ENCODE results near the gene BBS9. TPM values are rescaled to one million over a fixed set of nuclear protein-coding genes. Genes with fewer than 3 reads are reported as not detected.

BBS9 gene
- total RNA-seq, 2 experiments from 2014 or later = 6.0 to 7.7 TPM

GRCh38 chr7:33099154-33099940 lies 30.0 kb upstream of the BBS9 start:
- TF ChIP-seq CTCF (IDR thresholded peaks at IDR 0.05) = no peak
- peaks cover 4% of the 10 kb centered on the region for H3K4me1 Mint-ChIP-seq (ENCODE audit: low read depth)
- POLR2A ChIA-PET = no interaction called here
- H3K36me3 Mint-ChIP-seq (ENCODE audit: low read depth) = peaks cover 40% of the 10 kb centered on the region
- no peak overlapping the region for H3K4me3 Mint-ChIP-seq
- no peak for ATAC-seq
- CTCF ChIA-PET = interaction anchor here (1.6 kb wide), 1 partner anchor 9 kb away, joined by 6 read pairs; no protein-coding TSS in a partner anchor
- DNase-seq = no peak
- H3K9me3 Mint-ChIP-seq = no peaks in the 10 kb centered on the region
- no peaks in the 10 kb centered on the region for H3K27me3 Mint-ChIP-seq
- intact Hi-C loops (cut with micrococcal nuclease) = no loop called here
- no peak overlapping the region for H3K27ac Mint-ChIP-seq

- TF ChIP-seq CTCF (IDR thresholded peaks at IDR 0.05) = no peak
- H3K27me3 Mint-ChIP-seq = no peaks in the 10 kb centered on the region
- DNase-seq (no peak), ATAC-seq (no peak)
- H3K36me3 Mint-ChIP-seq (ENCODE audit: low read depth) = peaks cover 36% of the 10 kb centered on the region
- peaks cover 8% of the 10 kb centered on the region for H3K4me1 Mint-ChIP-seq (ENCODE audit: low read depth)
- intact Hi-C loops (cut with micrococcal nuclease) = no loop called here
- ChIA-PET POLR2A (no interaction called here), CTCF (interaction anchor here (1.3 kb wide), 1 partner anchor 9 kb away, joined by 3 read pairs; no protein-coding TSS in a partner anchor)
- H3K27ac Mint-ChIP-seq = no peak overlapping the region
- no peak overlapping the region for H3K4me3 Mint-ChIP-seq
- H3K9me3 Mint-ChIP-seq = no peaks in the 10 kb centered on the region
Observed at GRCh38 chr7:33100770-33101169, 28.6 kb upstream of the BBS9 start.

GRCh38 chr7:33101906-33102305 lies 27.5 kb upstream of the BBS9 start:
- peaks cover 16% of the 10 kb centered on the region for H3K4me1 Mint-ChIP-seq (ENCODE audit: low read depth)
- intact Hi-C loops (cut with micrococcal nuclease) = no loop called here
- ATAC-seq = no peak
- peaks cover 29% of the 10 kb centered on the region for H3K36me3 Mint-ChIP-seq (ENCODE audit: low read depth)
- ChIA-PET POLR2A (no interaction called here), CTCF (interaction anchor here (1.3 to 1.6 kb wide), 2 partner anchors 8 to 255 kb away, joined by 3 to 8 read pairs; no protein-coding TSS in a partner anchor)
- no peak overlapping the region for H3K27ac Mint-ChIP-seq
- no peak overlapping the region for H3K4me3 Mint-ChIP-seq
- no peaks in the 10 kb centered on the region for H3K9me3 Mint-ChIP-seq
- DNase-seq = no peak
- no peak for TF ChIP-seq CTCF (IDR thresholded peaks at IDR 0.05)
- no peaks in the 10 kb centered on the region for H3K27me3 Mint-ChIP-seq

- ChIA-PET POLR2A (interaction anchor here (0.9 to 2.2 kb wide), 5 partner anchors 44 to 313 kb away, joined by 3 to 11 read pairs (median 4); partner anchors contain the start of genes KBTBD2 and NT5C3A), CTCF (interaction anchor here (0.6 to 6.6 kb wide), 44 partner anchors 8 to 612 kb away, joined by 3 to 75 read pairs (median 6); partner anchors contain the start of genes BBS9, FKBP9 and NT5C3A)
- peaks cover 7% of the 10 kb centered on the region for H3K36me3 Mint-ChIP-seq (ENCODE audit: low read depth)
- TF ChIP-seq CTCF (IDR thresholded peaks at IDR 0.05) = peak; percentile 70
- ATAC-seq = peak; percentile 38
- H3K4me3 Mint-ChIP-seq = peak overlapping the region; percentile 88
- peak overlapping the region; percentile 25 for H3K27ac Mint-ChIP-seq
- H3K27me3 Mint-ChIP-seq = peaks cover 3% of the 10 kb centered on the region
- H3K4me1 Mint-ChIP-seq (ENCODE audit: low read depth) = peaks cover 35% of the 10 kb centered on the region
- intact Hi-C loops (cut with micrococcal nuclease) = loop anchor here (5.0 kb wide), 3 partner anchors 45 to 260 kb away; partner anchors contain the start of gene NT5C3A
- DNase-seq = peak; percentile 79
- no peaks in the 10 kb centered on the region for H3K9me3 Mint-ChIP-seq
Observed at GRCh38 chr7:33107136-33108066, 22.0 kb upstream of the BBS9 start.
